SK-N-SH (cell line): ENCODE data around the gene HSPB3. TPM values are rescaled to one million over a fixed set of nuclear protein-coding genes. Genes with fewer than 3 reads are reported as not detected.

Experiments
- CTCF ChIA-PET: fragments of 300-600, 350-600 bp; formaldehyde crosslinking; extraction: SDS; loops from one replicate; lab custom pipeline; 2021; lab: Yijun Ruan, JAX
- POLR2A ChIA-PET: fragments of 350-600 bp; sonication (Branson Sonifier 250); formaldehyde crosslinking; extraction: SDS; loops from one replicate; lab custom pipeline; 2020; ENCODE audit warnings: antibody characterized with exemption, inconsistent platforms; lab: Yijun Ruan, JAX
- DNase-seq: peaks from one replicate; pipeline ENCODE4 v3.0.0; 2012
- H2AFZ ChIP-seq: fragments of 200-600 bp; sonication (generic); 2 replicates; pipeline ENCODE4 v1.8.1; 2016; ENCODE audit warnings: antibody characterized with exemption, mild to moderate bottlenecking, low read depth
- H3F3A ChIP-seq: fragments of 200-600 bp; sonication (generic); replicated peaks from 2 replicates; pipeline ENCODE3; 2016; ENCODE audit warnings: antibody characterized with exemption, mild to moderate bottlenecking; ENCODE audit not compliant: insufficient read depth
- H3K27ac ChIP-seq, 2 experiments: fragments of 200-500 bp in 1 of 2; fragments of 200-600 bp in 1 of 2; sonication (Bioruptor generic) in 1 of 2; sonication (generic), shearing (Covaris generic) in 1 of 2; 2 replicates each; pipeline versions ENCODE4 v1.5.1 to v1.6.1; 2014 to 2016; ENCODE audit warnings: low read depth in 2 of 2, inconsistent platforms in 1 of 2, low read length in 1 of 2, mild to moderate bottlenecking in 1 of 2, mixed read lengths in 1 of 2
- H3K27me3 ChIP-seq: fragments of 200-600 bp; sonication (generic), shearing (Covaris generic); 2 replicates; pipeline ENCODE4 v1.6.1; 2016; ENCODE audit warnings: mixed run types; ENCODE audit not compliant: insufficient read depth
- H3K36me3 ChIP-seq, 2 experiments: fragments of 200-500 bp in 1 of 2; fragments of 200-600 bp in 1 of 2; sonication (Bioruptor generic) in 1 of 2; sonication (generic) in 1 of 2; replicated peaks in 1 of 2; 2 replicates each; pipeline versions ENCODE3 to v1.5.1; 2014 to 2016; ENCODE audit warnings: low read length in 1 of 2, mild to moderate bottlenecking in 1 of 2; ENCODE audit not compliant: insufficient read depth in 2 of 2, control insufficient read depth in 1 of 2
- H3K4me1 ChIP-seq, 2 experiments: fragments of 200-500 bp in 1 of 2; fragments of 200-600 bp in 1 of 2; sonication (Bioruptor generic) in 1 of 2; sonication (generic), shearing (Covaris generic) in 1 of 2; 2 replicates each; pipeline versions ENCODE4 v1.5.1 to v1.6.1; 2014 to 2016; ENCODE audit warnings: low read depth in 1 of 2, low read length in 1 of 2, mixed run types in 1 of 2; ENCODE audit not compliant: insufficient read depth in 2 of 2, control insufficient read depth in 1 of 2
- H3K4me2 ChIP-seq: fragments of 200-600 bp; sonication (generic), shearing (Covaris generic); 2 replicates; pipeline ENCODE4 v1.6.1; 2017; ENCODE audit warnings: mixed run types
- H3K4me3 ChIP-seq, 2 experiments: fragments of 200-500 bp in 1 of 2; fragments of 200-600 bp in 1 of 2; sonication (Bioruptor generic) in 1 of 2; sonication (generic), shearing (Covaris generic) in 1 of 2; 2 replicates each; pipeline versions ENCODE4 v1.5.1 to v1.8.1; 2014 to 2016; ENCODE audit warnings: low read depth in 2 of 2, inconsistent platforms in 1 of 2, low read length in 1 of 2, mild to moderate bottlenecking in 1 of 2, mixed read lengths in 1 of 2, moderate library complexity in 1 of 2
- H3K79me2 ChIP-seq: fragments of 200-600 bp; sonication (generic); 2 replicates; pipeline ENCODE4 v1.8.1; 2017; ENCODE audit warnings: mild to moderate bottlenecking; ENCODE audit not compliant: insufficient read depth
- H3K9ac ChIP-seq: fragments of 200-600 bp; sonication (generic); 2 replicates; pipeline ENCODE4 v1.6.1; 2017; ENCODE audit warnings: mixed run types
- H3K9me2 ChIP-seq: fragments of 200-600 bp; sonication (generic); 2 replicates; pipeline ENCODE4 v1.6.1; 2017; ENCODE audit warnings: mixed run types
- H3K9me3 ChIP-seq: fragments of 200-600 bp; sonication (generic); 2 replicates; pipeline ENCODE4 v1.6.1; 2017; ENCODE audit warnings: mixed run types, mild to moderate bottlenecking, moderate library complexity
- H4K20me1 ChIP-seq: fragments of 200-600 bp; sonication (generic); 2 replicates; pipeline ENCODE4 v1.6.1; 2017; ENCODE audit warnings: mild to moderate bottlenecking, mixed run types; ENCODE audit not compliant: insufficient read depth
- ELF1 ChIP-seq: IDR thresholded peaks from 2 replicates; pipeline ENCODE4 v1.4.0; 2012
- EZH2phosphoT487 ChIP-seq: fragments of 200-600 bp; sonication (generic); IDR thresholded peaks from 2 replicates; pipeline ENCODE4 v1.6.1; 2017; ENCODE audit warnings: low read depth, mixed run types, mild to moderate bottlenecking, antibody characterized with exemption, moderate library complexity, borderline replicate concordance
- FOSL2 ChIP-seq: IDR thresholded peaks from 2 replicates; pipeline ENCODE4 v1.4.0; 2012; ENCODE audit warnings: low read depth, mild to moderate bottlenecking, moderate library complexity, borderline replicate concordance
- FOXJ3 ChIP-seq: sonication (generic); formaldehyde crosslinking; IDR thresholded peaks from 2 replicates; pipeline ENCODE4 v1.5.1; 2020; ENCODE audit warnings: mild to moderate bottlenecking, missing genetic modification reagents
- FOXM1 ChIP-seq: IDR thresholded peaks from 2 replicates; pipeline ENCODE4 v1.4.0; 2012; ENCODE audit warnings: low read depth, mild to moderate bottlenecking
- GABPA ChIP-seq: IDR thresholded peaks from 2 replicates; pipeline ENCODE4 v1.4.0; 2012; ENCODE audit warnings: low read depth, mild to moderate bottlenecking
- JUND ChIP-seq: IDR thresholded peaks from 2 replicates; pipeline ENCODE4 v1.4.0; 2012
- MXI1 ChIP-seq: IDR thresholded peaks from 2 replicates; pipeline ENCODE4 v1.6.1; 2012; ENCODE audit warnings: mild to moderate bottlenecking, low read depth, low read length, improper control_type of control experiment
- NFIC ChIP-seq: IDR thresholded peaks from 2 replicates; pipeline ENCODE4 v1.4.0; 2012; ENCODE audit warnings: borderline replicate concordance
- POLR2AphosphoS5 ChIP-seq: IDR thresholded peaks from 2 replicates; pipeline ENCODE4 v1.6.1; 2012; ENCODE audit warnings: low read depth, low read length
- RFX5 ChIP-seq: IDR thresholded peaks from 2 replicates; pipeline ENCODE4 v1.6.1; 2012; ENCODE audit warnings: mild to moderate bottlenecking, improper control_type of control experiment, low read length
- RXRA ChIP-seq: IDR thresholded peaks from 2 replicates; pipeline ENCODE4 v1.4.0; 2012; ENCODE audit warnings: low read depth, mild to moderate bottlenecking, borderline replicate concordance
- SIN3A ChIP-seq: IDR thresholded peaks from 2 replicates; pipeline ENCODE4 v1.6.1; 2012; ENCODE audit warnings: low read depth, mild to moderate bottlenecking, low read length, moderate library complexity, borderline replicate concordance
- TCF12 ChIP-seq: IDR thresholded peaks from 2 replicates; pipeline ENCODE4 v1.4.0; 2012
- TEAD4 ChIP-seq: IDR thresholded peaks from 2 replicates; pipeline ENCODE4 v1.4.0; 2012; ENCODE audit warnings: mild to moderate bottlenecking, borderline replicate concordance; ENCODE audit not compliant: insufficient read depth
- WGBS: methylation state at CpG from one replicate; pipeline ENCODE4 v1.1.6; 2017; ENCODE audit warnings: low lambda C conversion rate; 5-methylcytosine and 5-hydroxymethylcytosine counted together
- polyA plus RNA-seq, 3 experiments: library from polyadenylated mRNA; depleted of rRNA; stranded (reverse); fragments of >200 nt; gene quantifications; 2 replicates each; pipeline ENCODE4 v1.2.3, GENCODE V29; 2012
- TF ChIP-seq, protein P1 (sequence below): fragments of 150-350 bp; IDR thresholded peaks from 2 replicates; pipeline ENCODE4 v1.6.1; 2016; ENCODE audit warnings: mild to moderate bottlenecking, low read depth, low read length
- TF ChIP-seq, protein P2 (sequence below): fragments of 150-350 bp; IDR thresholded peaks from 2 replicates; pipeline ENCODE4 v1.6.1; 2017; ENCODE audit warnings: antibody characterized with exemption, low read length, low read depth, borderline replicate concordance
- TF ChIP-seq, protein P3 (sequence below): IDR thresholded peaks from 2 replicates; pipeline ENCODE4 v1.4.0; 2012; ENCODE audit warnings: low read depth, borderline replicate concordance
- TF ChIP-seq, protein P4 (sequence below): fragments of 200-600 bp; sonication (generic); IDR thresholded peaks from 2 replicates; pipeline ENCODE4 v1.6.1; 2017; ENCODE audit warnings: antibody characterized with exemption, mild to moderate bottlenecking, moderate library complexity
- TF ChIP-seq, protein P5 (sequence below): IDR thresholded peaks from 2 replicates; pipeline ENCODE4 v1.4.0; 2012; ENCODE audit warnings: low read depth

HSPB3 gene
- polyA plus RNA-seq, 1 of the 3 experiments (the other 2 are of a cell fraction), result 3.3 TPM

DNA sequence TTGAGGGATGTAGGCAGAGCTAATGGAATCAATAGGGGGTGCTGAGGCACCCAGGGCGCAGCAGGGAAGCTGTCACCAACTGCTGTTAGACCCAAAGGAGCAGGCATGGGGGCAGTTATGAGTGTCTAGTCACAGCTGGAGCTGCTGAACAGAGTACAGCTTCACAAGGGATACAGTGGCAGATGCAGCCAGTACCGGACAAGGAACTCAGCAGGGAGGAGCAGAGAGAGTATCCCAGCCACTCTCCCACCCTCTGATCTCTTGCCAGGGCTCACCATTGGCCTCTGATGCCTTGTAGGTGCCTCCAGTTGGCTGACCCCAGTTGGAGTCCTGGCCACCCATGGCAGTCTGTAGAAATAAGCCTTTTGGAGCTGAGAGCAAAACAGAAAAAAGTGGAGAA is 42.6 kb upstream of the HSPB3 start:
- no peaks in the 10 kb centered on the region for H3K9me3 ChIP-seq
- H3K9ac ChIP-seq, result no peak overlapping the region
- POLR2A ChIA-PET, result no interaction called here

DNA sequence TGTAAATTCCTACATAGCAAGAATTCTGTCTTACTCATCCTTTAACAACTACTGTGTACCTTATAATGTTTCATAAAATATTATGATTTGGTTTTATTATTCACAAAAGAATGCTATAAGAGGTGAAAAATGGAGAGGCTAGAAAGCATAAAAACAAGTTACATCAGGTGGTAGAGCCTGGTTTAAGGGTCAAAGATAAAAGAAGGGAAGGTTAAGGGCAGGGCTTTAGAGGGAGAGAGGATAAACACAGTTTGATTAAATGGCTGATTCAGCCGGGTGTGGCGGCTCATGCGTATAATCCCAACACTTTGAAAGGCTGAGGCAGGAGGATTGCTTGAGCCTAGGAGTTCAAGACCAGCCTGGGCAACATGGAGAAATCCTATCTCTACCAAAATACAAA is 40.4 kb upstream of the HSPB3 start:
- H3K36me3 ChIP-seq, result no peaks in the 10 kb centered on the region
- no peaks in the 10 kb centered on the region for H3F3A ChIP-seq
- H3K4me1 ChIP-seq, result 0 out of 4 replicates have a peak, but pooled peaks cover 0 to 3% of the 10 kb centered on the region in 2 experiments
- H3K4me2 ChIP-seq, result no peak overlapping the region
- no peak for DNase-seq
- H3K9me2 ChIP-seq, result no peaks in the 10 kb centered on the region
- ChIA-PET POLR2A (no interaction called here), CTCF (no interaction called here)
- no peaks in the 10 kb centered on the region for H4K20me1 ChIP-seq
- 63% methylated on average over 3 of the region's 3 CpGs for WGBS
- H2AFZ ChIP-seq, result no peak overlapping the region
- no peak overlapping the region for H3K9ac ChIP-seq
- H3K27ac ChIP-seq, result no peak overlapping the region
- no peaks in the 10 kb centered on the region for H3K9me3 ChIP-seq
- H3K79me2 ChIP-seq, result no peaks in the 10 kb centered on the region
- H3K27me3 ChIP-seq, result no peaks in the 10 kb centered on the region
- H3K4me3 ChIP-seq, result no peak overlapping the region
- TF ChIP-seq, protein P1, sequence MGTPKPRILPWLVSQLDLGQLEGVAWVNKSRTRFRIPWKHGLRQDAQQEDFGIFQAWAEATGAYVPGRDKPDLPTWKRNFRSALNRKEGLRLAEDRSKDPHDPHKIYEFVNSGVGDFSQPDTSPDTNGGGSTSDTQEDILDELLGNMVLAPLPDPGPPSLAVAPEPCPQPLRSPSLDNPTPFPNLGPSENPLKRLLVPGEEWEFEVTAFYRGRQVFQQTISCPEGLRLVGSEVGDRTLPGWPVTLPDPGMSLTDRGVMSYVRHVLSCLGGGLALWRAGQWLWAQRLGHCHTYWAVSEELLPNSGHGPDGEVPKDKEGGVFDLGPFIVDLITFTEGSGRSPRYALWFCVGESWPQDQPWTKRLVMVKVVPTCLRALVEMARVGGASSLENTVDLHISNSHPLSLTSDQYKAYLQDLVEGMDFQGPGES, result no peak
- TF ChIP-seq, protein P2, sequence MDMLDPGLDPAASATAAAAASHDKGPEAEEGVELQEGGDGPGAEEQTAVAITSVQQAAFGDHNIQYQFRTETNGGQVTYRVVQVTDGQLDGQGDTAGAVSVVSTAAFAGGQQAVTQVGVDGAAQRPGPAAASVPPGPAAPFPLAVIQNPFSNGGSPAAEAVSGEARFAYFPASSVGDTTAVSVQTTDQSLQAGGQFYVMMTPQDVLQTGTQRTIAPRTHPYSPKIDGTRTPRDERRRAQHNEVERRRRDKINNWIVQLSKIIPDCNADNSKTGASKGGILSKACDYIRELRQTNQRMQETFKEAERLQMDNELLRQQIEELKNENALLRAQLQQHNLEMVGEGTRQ, result no peak
- TF ChIP-seq POLR2AphosphoS5 (no peak), TEAD4 (no peak), FOXM1 (no peak), GABPA (no peak), RFX5 (no peak), SIN3A (no peak), TCF12 (no peak), FOSL2 (no peak), ELF1 (no peak), FOXJ3 (CRISPR knock-in tag) (no peak), MXI1 (no peak), JUND (no peak)
- TF ChIP-seq, protein P3, sequence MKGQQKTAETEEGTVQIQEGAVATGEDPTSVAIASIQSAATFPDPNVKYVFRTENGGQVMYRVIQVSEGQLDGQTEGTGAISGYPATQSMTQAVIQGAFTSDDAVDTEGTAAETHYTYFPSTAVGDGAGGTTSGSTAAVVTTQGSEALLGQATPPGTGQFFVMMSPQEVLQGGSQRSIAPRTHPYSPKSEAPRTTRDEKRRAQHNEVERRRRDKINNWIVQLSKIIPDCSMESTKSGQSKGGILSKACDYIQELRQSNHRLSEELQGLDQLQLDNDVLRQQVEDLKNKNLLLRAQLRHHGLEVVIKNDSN, result no peak
- TF ChIP-seq, protein P4, sequence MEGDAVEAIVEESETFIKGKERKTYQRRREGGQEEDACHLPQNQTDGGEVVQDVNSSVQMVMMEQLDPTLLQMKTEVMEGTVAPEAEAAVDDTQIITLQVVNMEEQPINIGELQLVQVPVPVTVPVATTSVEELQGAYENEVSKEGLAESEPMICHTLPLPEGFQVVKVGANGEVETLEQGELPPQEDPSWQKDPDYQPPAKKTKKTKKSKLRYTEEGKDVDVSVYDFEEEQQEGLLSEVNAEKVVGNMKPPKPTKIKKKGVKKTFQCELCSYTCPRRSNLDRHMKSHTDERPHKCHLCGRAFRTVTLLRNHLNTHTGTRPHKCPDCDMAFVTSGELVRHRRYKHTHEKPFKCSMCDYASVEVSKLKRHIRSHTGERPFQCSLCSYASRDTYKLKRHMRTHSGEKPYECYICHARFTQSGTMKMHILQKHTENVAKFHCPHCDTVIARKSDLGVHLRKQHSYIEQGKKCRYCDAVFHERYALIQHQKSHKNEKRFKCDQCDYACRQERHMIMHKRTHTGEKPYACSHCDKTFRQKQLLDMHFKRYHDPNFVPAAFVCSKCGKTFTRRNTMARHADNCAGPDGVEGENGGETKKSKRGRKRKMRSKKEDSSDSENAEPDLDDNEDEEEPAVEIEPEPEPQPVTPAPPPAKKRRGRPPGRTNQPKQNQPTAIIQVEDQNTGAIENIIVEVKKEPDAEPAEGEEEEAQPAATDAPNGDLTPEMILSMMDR, result no peak
- TF ChIP-seq, protein P5, sequence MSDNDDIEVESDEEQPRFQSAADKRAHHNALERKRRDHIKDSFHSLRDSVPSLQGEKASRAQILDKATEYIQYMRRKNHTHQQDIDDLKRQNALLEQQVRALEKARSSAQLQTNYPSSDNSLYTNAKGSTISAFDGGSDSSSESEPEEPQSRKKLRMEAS, result no peak

More for the DNA sequence above, 42.6 kb upstream of the HSPB3 start:
- Histone ChIP-seq H4K20me1 (no peaks in the 10 kb centered on the region), H3K4me1 (0 out of 4 replicates have a peak, but pooled peaks cover 0 to 3% of the 10 kb centered on the region in 2 experiments), H3K27me3 (no peaks in the 10 kb centered on the region), H3K79me2 (no peaks in the 10 kb centered on the region), H2AFZ (no peak overlapping the region), H3K9me2 (no peaks in the 10 kb centered on the region), H3F3A (no peaks in the 10 kb centered on the region), H3K4me3 (no peak overlapping the region), H3K36me3 (no peaks in the 10 kb centered on the region), H3K27ac (no peak overlapping the region), H3K4me2 (no peak overlapping the region)
- CTCF ChIA-PET, result interaction anchor here (1.1 to 2.6 kb wide), 4 partner anchors 10 to 1242 kb away, joined by 3 to 9 read pairs (median 7); no protein-coding TSS in a partner anchor
- 65% methylated on average over 2 of the region's 2 CpGs for WGBS
- no peak for DNase-seq
- TF ChIP-seq FOSL2, result no peak
- no peak for TF ChIP-seq NFIC
- no peak for TF ChIP-seq SIN3A
- TF ChIP-seq FOXM1, result no peak
- TF ChIP-seq GABPA, result no peak
- TF ChIP-seq EZH2phosphoT487, result no peak
- no peak for TF ChIP-seq RXRA
- TF ChIP-seq TEAD4, result no peak
